Chondrocyte (in vitro differentiated cells): Measurements from ENCODE around the gene PGM1. TPM values are rescaled to one million over a fixed set of nuclear protein-coding genes. Genes with fewer than 3 reads are reported as not detected.

Source experiments
- DNase-seq: peaks from one replicate; pipeline ENCODE4 v3.0.0; 2021; ENCODE audit warnings: mixed read lengths, low spot score
- H3K27ac Mint-ChIP-seq: one replicate; pipeline ENCODE4 v1.8.0; 2021; ENCODE audit warnings: mild to moderate bottlenecking, moderate library complexity, mixed read lengths; ENCODE audit not compliant: unreplicated experiment
- H3K27me3 Mint-ChIP-seq: 2 replicates; pipeline ENCODE4 v1.8.0; 2021; ENCODE audit warnings: low read depth, mixed read lengths
- H3K36me3 Mint-ChIP-seq: 2 replicates; pipeline ENCODE4 v1.8.0; 2021; ENCODE audit warnings: low read depth, mixed read lengths
- H3K4me1 Mint-ChIP-seq: 2 replicates; pipeline ENCODE4 v1.8.0; 2021; ENCODE audit warnings: low read depth, mild to moderate bottlenecking, mixed read lengths
- H3K4me3 Mint-ChIP-seq: one replicate; pipeline ENCODE4 v1.8.0; 2021; ENCODE audit warnings: mild to moderate bottlenecking, moderate library complexity, mixed read lengths; ENCODE audit not compliant: unreplicated experiment
- H3K9me3 Mint-ChIP-seq: 2 replicates; pipeline ENCODE4 v1.8.0; 2021; ENCODE audit warnings: low read depth, mixed read lengths
- CTCF ChIP-seq: fragments of 200-600 bp; sonication (generic); IDR thresholded peaks from 2 replicates; pipeline ENCODE4 v1.5.0; 2021; ENCODE audit warnings: antibody characterized with exemption, mild to moderate bottlenecking, moderate library complexity
- total RNA-seq: library from RNA; stranded (reverse); gene quantifications from 3 replicates; pipeline ENCODE4 v1.2.1, GENCODE V29; 2021

The PGM1 gene
- total RNA-seq, 1 donor from 2014 or later = 111 TPM

GRCh38 chr1:63698001-63698838 lies 105.0 kb downstream of the PGM1 start:
- DNase-seq = no peak
- H3K4me3 Mint-ChIP-seq = no peak overlapping the region
- no peaks in the 10 kb centered on the region for H3K36me3 Mint-ChIP-seq
- H3K27me3 Mint-ChIP-seq = no peaks in the 10 kb centered on the region
- H3K9me3 Mint-ChIP-seq = no peaks in the 10 kb centered on the region
- TF ChIP-seq CTCF = no peak
- H3K27ac Mint-ChIP-seq = peak overlapping the region; percentile 75
- peaks cover 45% of the 10 kb centered on the region for H3K4me1 Mint-ChIP-seq

GRCh38 chr1:63701187-63701586 lies 108.0 kb downstream of the PGM1 start:
- no peaks in the 10 kb centered on the region for H3K27me3 Mint-ChIP-seq
- no peaks in the 10 kb centered on the region for H3K36me3 Mint-ChIP-seq
- H3K9me3 Mint-ChIP-seq = no peaks in the 10 kb centered on the region
- H3K4me1 Mint-ChIP-seq = peaks cover 48% of the 10 kb centered on the region
- no peak for TF ChIP-seq CTCF
- H3K4me3 Mint-ChIP-seq = no peak overlapping the region
- no peak overlapping the region for H3K27ac Mint-ChIP-seq
- DNase-seq = no peak

- no peak for DNase-seq
- peak overlapping the region; percentile 65 for H3K27ac Mint-ChIP-seq
- no peaks in the 10 kb centered on the region for H3K9me3 Mint-ChIP-seq
Measured at GRCh38 chr1:63703701-63704107, 110.5 kb downstream of the PGM1 start.

GRCh38 chr1:63704443-63704842 lies 111.2 kb downstream of the PGM1 start:
- no peaks in the 10 kb centered on the region for H3K27me3 Mint-ChIP-seq
- no peak for DNase-seq
- no peaks in the 10 kb centered on the region for H3K9me3 Mint-ChIP-seq
- H3K4me1 Mint-ChIP-seq = peaks cover 56% of the 10 kb centered on the region
- H3K36me3 Mint-ChIP-seq = no peaks in the 10 kb centered on the region
- TF ChIP-seq CTCF = no peak
- peak overlapping the region; percentile 65 for H3K27ac Mint-ChIP-seq
- H3K4me3 Mint-ChIP-seq = peak overlapping the region; percentile 1

More at GRCh38 chr1:63703701-63704107, 110.5 kb downstream of the PGM1 start:
- no peak for TF ChIP-seq CTCF
- H3K4me3 Mint-ChIP-seq = no peak overlapping the region
- peaks cover 50% of the 10 kb centered on the region for H3K4me1 Mint-ChIP-seq
- H3K36me3 Mint-ChIP-seq = no peaks in the 10 kb centered on the region
- H3K27me3 Mint-ChIP-seq = no peaks in the 10 kb centered on the region

GRCh38 chr1:63705078-63705477 lies 111.9 kb downstream of the PGM1 start:
- Mint-ChIP-seq H3K9me3 (no peaks in the 10 kb centered on the region), H3K4me1 (peaks cover 60% of the 10 kb centered on the region), H3K27me3 (no peaks in the 10 kb centered on the region), H3K4me3 (no peak overlapping the region), H3K36me3 (no peaks in the 10 kb centered on the region), H3K27ac (peak overlapping the region; percentile 72)
- no peak for TF ChIP-seq CTCF
- DNase-seq = no peak
